SW480 (cell line): ENCODE measurements around the gene GATD1.
"Not testable (repeated sequence)": the region's sequence is repeated elsewhere in the genome, so short reads cannot be mapped to it uniquely, and the experiment has no call there.

Experiments
- DNase-seq: peaks from one replicate; pipeline ENCODE4 v3.0.0-alpha.2; 2016; ENCODE audit warnings: low spot score

Gene GATD1

DNA sequence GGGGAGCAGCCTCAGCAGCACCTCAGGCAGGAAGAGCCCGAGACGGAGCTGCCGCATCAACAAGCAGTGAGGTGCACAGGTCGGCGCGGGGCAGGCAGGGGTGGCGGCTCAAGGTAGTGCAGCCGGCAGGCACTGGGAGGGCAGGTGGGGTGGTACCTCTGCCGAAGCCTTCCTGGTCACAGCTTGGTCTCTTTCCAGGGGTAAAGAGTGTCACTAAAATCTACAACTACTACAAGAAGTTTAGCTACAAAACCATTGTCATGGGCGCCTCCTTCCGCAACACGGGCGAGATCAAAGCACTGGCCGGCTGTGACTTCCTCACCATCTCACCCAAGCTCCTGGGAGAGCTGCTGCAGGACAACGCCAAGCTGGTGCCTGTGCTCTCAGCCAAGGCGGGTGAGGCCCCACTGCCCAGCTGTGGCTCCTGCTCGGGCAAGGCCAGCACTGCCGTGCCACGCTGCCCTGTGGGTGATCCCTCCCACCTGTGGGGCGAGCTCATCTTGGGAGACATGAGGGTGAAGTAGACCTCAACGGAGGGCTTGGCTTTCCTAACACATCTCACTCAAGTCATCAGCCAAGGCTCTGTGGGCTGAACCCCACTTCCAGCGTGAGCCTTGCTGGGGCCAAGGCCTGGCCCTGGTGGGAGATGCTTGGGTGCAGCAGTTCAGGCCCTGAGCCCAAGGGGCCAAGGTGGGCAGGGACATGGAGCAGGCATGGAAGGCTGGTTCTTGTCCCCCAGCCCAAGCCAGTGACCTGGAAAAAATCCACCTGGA is 13.6 kb downstream of the GATD1 start:
- peak; percentile 59 for DNase-seq

DNA sequence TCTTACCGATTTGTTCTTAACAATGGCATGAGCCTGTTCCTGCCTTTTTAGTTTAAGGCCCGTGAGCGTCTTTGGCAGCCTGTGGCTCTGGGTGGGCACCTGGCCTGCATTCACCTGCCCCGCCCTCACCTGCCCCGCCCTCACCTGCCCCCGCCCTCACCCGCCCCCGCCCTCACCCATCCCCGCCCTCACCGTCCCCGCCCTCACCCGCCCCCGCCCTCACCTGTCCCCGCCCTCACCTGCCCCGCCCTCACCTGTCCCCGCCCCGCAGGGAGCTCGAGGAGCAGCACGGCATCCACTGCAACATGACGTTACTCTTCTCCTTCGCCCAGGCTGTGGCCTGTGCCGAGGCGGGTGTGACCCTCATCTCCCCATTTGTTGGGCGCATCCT is 14.2 kb downstream of the GATD1 start:
- peak; percentile 65 for DNase-seq

DNA sequence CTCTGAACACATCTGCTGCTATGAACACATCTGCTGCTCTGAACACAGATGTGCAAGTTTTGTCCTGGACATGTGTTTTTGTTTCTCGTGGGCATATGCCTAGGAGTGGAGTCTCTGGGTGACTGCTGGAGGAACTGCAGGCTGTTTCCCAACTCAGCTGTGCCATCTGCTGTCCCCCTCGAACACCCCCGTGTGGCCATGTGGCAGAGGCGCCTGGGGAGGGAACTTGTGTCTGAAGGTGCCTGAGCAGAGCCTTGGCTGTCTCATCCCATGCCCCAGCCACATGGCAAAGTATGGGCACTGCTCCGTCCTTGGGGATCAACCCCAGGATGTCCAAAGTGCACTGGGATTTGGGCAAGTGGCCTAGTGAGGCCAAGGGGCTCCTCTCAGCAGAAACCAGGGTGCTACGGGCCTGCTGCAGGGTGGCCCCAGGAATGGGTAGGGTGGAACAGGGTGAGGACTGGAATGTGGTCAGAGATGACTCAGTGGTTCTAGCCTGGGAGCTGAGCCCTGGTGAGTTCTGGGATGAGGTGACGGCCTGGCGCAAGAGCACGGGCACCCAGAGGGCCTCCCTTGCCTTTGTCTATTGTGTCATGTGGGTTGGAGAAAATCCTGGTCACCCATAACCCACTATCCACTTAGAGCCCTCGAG is 14.7 kb downstream of the GATD1 start:
- DNase-seq = peak; percentile 95

GRCh38 chr11:761526-762108 is 15.7 kb downstream of the GATD1 start:
- no peak for DNase-seq

- no peak for DNase-seq
Observed at GRCh38 chr11:760236-760635, 17.1 kb downstream of the GATD1 start.

- no peak for DNase-seq
Observed at GRCh38 chr11:749731-750130, 27.6 kb downstream of the GATD1 start.

- no peak for DNase-seq
Observed at GRCh38 chr11:748007-748359, 29.3 kb downstream of the GATD1 start.

DNA sequence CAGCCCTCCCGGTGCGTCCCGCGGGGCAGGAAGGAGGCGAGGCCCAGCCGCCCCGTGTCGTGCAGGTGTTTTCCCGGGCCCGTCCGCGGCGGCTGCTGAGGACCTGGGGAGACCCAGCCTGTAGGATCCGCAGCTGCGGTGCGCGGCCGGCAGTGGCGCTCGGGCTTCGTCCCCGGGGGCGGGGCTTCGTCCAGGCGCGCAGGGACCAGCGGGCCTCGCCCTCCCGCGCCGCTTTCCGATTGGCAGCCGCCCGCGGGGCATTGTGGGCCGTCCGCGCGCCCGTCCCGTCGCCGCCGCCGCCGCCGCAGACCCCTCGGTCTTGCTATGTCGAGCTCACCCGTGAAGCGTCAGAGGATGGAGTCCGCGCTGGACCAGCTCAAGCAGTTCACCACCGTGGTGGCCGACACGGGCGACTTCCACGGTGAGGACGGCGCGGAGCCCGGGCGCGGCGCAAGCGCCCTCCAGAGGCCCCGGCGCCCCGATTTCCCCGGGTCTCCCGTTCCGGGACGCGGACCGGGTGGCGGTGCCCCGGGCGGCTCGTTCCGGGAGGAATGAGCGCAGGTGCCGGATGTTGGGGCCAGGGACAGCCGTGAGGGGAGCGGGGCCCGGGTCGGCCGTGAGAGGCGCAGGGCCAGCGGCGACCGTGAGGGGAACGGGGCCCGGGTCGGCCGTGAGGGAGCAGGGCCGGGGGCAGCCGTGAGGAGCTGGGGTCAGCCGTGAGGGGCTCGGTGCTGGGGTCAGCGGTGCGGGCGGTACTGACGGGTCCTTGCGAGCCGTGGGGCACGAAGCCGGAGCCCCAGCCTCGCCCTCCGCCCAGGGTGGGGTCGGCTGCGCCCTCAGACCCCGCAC is 29.9 kb downstream of the GATD1 start, which contains the start of gene TALDO1:
TALDO1 (plus strand) TSS at position 307 of the 849 bp plus-strand sequence; CDS start at position 325, 18 bp downstream.
- peak; percentile 85 for DNase-seq

DNA sequence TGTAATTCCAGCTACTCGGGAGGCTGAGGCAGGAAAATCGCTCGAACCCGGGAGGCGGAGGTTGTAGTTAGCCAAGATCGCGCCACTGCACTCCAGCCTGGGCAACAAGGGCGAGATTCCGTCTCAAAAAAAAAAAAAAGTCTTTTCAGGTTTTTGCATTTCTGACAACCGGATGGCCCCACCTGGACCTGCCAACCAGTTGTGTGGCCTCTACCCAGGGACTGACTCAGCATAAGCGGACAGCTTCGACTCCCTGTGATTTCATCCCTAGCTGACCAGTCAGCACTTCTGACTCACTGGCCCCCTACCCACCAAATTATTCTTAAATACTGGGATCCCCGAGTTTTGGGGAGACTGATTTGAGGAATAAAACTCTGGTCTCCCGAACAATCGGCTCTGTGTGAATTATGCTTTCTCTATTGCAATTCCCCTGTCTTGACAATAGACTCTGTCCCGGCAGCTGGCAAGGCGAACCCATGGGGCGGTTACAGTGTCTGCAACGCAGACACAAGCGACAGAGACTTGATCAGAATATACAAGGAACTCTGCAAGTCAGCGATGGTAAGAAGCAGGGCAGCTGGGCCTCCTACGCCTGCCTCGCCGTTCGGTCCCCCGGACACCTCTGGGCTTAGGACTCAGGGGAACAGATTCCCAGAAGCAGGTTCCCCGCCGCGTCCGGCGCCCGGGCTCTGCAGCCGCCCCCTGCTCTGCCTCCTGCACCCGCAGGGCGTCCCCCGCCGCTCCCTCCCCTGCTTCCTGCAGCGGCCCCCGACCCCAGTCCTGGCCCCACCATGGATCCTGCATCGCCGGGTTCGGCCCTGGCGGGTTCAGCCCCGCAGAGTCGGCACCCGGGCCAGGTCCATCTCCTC is 30.8 kb downstream of the GATD1 start:
- DNase-seq = peak; percentile 58

- no peak for DNase-seq
Observed at GRCh38 chr11:745428-745827, 31.9 kb downstream of the GATD1 start.

- DNase-seq = no peak
Observed at GRCh38 chr11:742571-743201, 34.6 kb downstream of the GATD1 start.

- no peak for DNase-seq
Observed at GRCh38 chr11:742156-742546, 35.1 kb downstream of the GATD1 start.

- not testable (repeated sequence) for DNase-seq
Observed at GRCh38 chr11:737899-738298, 39.4 kb downstream of the GATD1 start.

DNA sequence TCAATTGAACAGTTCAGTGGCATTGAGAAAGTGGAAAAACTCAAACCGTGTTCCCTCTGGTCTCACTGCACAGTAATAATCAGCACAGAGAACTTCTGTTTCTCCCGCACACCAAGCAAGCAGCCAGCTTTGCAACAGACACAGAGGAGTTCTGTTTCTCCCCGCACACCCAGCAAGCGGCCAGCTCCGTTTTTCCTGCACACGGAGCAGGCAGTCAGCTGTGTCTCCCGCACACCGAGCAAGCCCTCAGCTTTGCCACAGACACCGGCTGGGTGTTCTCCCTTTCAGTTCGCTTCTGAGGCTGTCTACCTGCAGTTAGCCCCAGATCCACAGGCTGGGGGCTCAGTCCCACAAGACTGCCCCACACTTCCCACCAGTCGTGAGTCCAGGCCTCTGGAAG is 39.9 kb downstream of the GATD1 start:
- DNase-seq = no peak

- DNase-seq = not testable (repeated sequence)
Observed at GRCh38 chr11:734541-734940, 42.7 kb downstream of the GATD1 start.

- DNase-seq = no peak
Observed at GRCh38 chr11:733072-733471, 44.2 kb downstream of the GATD1 start.

DNA sequence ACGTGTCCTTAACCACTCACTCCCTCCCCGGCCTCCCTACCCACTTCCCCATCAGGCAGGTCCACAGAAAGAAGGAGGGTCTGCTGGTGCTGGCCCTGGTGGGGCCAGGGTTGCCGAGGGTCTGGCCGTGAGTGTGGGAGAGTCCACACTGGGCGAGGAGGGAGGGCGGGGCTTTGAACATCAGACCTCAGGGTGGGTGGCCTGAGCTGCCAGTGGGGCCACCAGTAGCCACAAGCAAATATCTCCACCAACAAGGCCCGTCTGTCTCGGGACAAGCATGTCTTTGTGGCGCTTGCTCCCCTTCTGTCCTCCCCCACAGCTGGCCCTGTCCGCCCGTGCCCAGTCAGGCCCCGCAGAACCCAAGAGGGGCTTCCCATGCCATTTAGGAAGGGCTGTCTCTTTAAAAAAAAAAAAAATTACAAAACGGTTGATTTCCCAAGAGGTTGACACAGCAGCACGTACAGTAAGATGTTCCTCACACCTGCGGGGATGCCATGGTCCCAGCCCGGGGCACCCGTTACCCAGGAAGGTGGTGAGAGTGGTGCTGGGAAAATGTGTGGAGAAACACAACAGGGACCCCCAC is 47.7 kb downstream of the GATD1 start:
- DNase-seq = peak; percentile 55

GRCh38 chr11:728901-729491 is 48.3 kb downstream of the GATD1 start:
- no peak for DNase-seq

GRCh38 chr11:727859-728748 is 49.2 kb downstream of the GATD1 start:
- peak; percentile 89 for DNase-seq
